Trophoblast cell (in vitro differentiated cells and primary cell): ENCODE measurements around the gene INVS.

ENCODE experiments used
- DNase-seq, 2 donors: peaks; one replicate each; pipeline ENCODE4 v3.0.0-alpha.2; 2016
- H2AFZ ChIP-seq: 2 replicates; pipeline ENCODE4 v1.6.1; 2013; ENCODE audit warnings: low read length, moderate library complexity, mild to moderate bottlenecking; ENCODE audit not compliant: insufficient read depth, poor library complexity
- H2AK5ac ChIP-seq: 2 replicates; pipeline ENCODE4 v1.6.1; 2013; ENCODE audit warnings: mild to moderate bottlenecking, low read length
- H2BK120ac ChIP-seq: 2 replicates; pipeline ENCODE4 v1.6.1; 2013; ENCODE audit warnings: low read length, mild to moderate bottlenecking, moderate library complexity; ENCODE audit not compliant: insufficient read depth, poor library complexity
- H2BK12ac ChIP-seq: 2 replicates; pipeline ENCODE4 v1.6.1; 2013; ENCODE audit warnings: mild to moderate bottlenecking, low read length, moderate library complexity
- H2BK5ac ChIP-seq: 2 replicates; pipeline ENCODE4 v1.6.1; 2013; ENCODE audit warnings: low read length, low read depth, moderate library complexity, mild to moderate bottlenecking; ENCODE audit not compliant: poor library complexity
- H3K14ac ChIP-seq: 2 replicates; pipeline ENCODE4 v1.6.1; 2013; ENCODE audit warnings: mild to moderate bottlenecking, low read length
- H3K18ac ChIP-seq: 2 replicates; pipeline ENCODE4 v1.6.1; 2013; ENCODE audit warnings: mild to moderate bottlenecking, low read length
- H3K23ac ChIP-seq: 2 replicates; pipeline ENCODE4 v1.6.1; 2013; ENCODE audit warnings: low read length
- H3K27ac ChIP-seq: 2 replicates; pipeline ENCODE4 v1.5.1; 2013; ENCODE audit warnings: low read depth, mild to moderate bottlenecking, inconsistent platforms, low read length, moderate library complexity
- H3K27me3 ChIP-seq: 2 replicates; pipeline ENCODE4 v1.6.1; 2013; ENCODE audit warnings: inconsistent platforms, mild to moderate bottlenecking, low read length, moderate library complexity; ENCODE audit not compliant: insufficient read depth
- H3K36me3 ChIP-seq, 2 experiments: 1 replicate in 1 of 2; 2 replicates in 1 of 2; pipeline ENCODE4 v1.6.1; 2013; ENCODE audit warnings: low read length in 2 of 2, mild to moderate bottlenecking in 2 of 2, moderate library complexity in 1 of 2; ENCODE audit not compliant: insufficient read depth in 2 of 2, control insufficient read depth in 1 of 2
- H3K4ac ChIP-seq: 2 replicates; pipeline ENCODE4 v1.6.1; 2013; ENCODE audit warnings: low read depth, mild to moderate bottlenecking, low read length, moderate library complexity
- H3K4me1 ChIP-seq, 2 experiments: 1 replicate in 1 of 2; 2 replicates in 1 of 2; pipeline ENCODE4 v1.6.1; 2013; ENCODE audit warnings: low read length in 2 of 2, mild to moderate bottlenecking in 2 of 2, moderate library complexity in 1 of 2; ENCODE audit not compliant: insufficient read depth in 2 of 2, control insufficient read depth in 1 of 2
- H3K4me2 ChIP-seq: 2 replicates; pipeline ENCODE4 v1.6.1; 2013; ENCODE audit warnings: inconsistent platforms, mild to moderate bottlenecking, low read length, moderate library complexity
- H3K4me3 ChIP-seq: 2 replicates; pipeline ENCODE4 v1.5.1; 2013; ENCODE audit warnings: mild to moderate bottlenecking, low read depth, low read length, inconsistent platforms
- H3K79me1 ChIP-seq: one replicate; pipeline ENCODE4 v1.6.1; 2013; ENCODE audit warnings: low read length
- H3K79me2 ChIP-seq: 2 replicates; pipeline ENCODE4 v1.6.1; 2013; ENCODE audit warnings: low read length, mild to moderate bottlenecking; ENCODE audit not compliant: control insufficient read depth, insufficient read depth, poor library complexity
- H3K9ac ChIP-seq: 2 replicates; pipeline ENCODE4 v1.6.1; 2013; ENCODE audit warnings: mild to moderate bottlenecking, low read length
- H3K9me3 ChIP-seq: 2 replicates; pipeline ENCODE4 v1.6.1; 2013; ENCODE audit warnings: low read depth, mild to moderate bottlenecking, control low read depth, inconsistent platforms, low read length; ENCODE audit not compliant: insufficient read depth
- H4K12ac ChIP-seq: 2 replicates; pipeline ENCODE4 v1.6.1; 2013; ENCODE audit warnings: low read depth, mild to moderate bottlenecking, low read length, moderate library complexity
- H4K8ac ChIP-seq: 2 replicates; pipeline ENCODE4 v1.6.1; 2013; ENCODE audit warnings: low read depth, mild to moderate bottlenecking, low read length, moderate library complexity
- H4K91ac ChIP-seq: one replicate; pipeline ENCODE4 v1.6.1; 2013; ENCODE audit warnings: low read depth, mild to moderate bottlenecking, low read length, moderate library complexity
- WGBS: extraction: QIAGEN DNeasy Blood & Tissue Kit; methylation state at CpG from one replicate; pipeline ENCODE4 v1.1.7; 2013; ENCODE audit warnings: missing lambda C conversion rate; ENCODE audit not compliant: insufficient read length, insufficient coverage; ENCODE audit errors: extremely low coverage; 5-methylcytosine and 5-hydroxymethylcytosine counted together

The INVS gene

DNA sequence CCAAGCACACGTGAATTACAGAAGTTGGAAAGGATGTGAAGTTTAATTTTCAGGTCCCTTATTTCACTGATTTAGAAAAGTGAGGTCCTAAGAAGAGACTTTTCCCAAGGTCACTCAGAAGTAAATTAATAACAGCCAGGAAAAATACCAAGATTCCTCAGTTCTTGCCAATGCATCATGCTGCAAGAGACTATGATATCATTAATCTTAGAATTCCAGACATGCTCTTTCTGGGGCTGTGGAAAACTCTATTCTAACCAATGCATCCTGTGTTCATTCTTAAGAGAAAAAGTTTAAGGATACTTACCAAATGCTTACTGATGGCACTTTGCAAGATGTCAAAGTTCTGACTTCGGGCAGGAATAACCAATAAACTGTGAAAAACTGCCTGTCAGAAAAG lies 210.9 kb downstream of the INVS start:
- Histone ChIP-seq H2BK12ac (no peak overlapping the region), H3K27me3 (no peaks in the 10 kb centered on the region), H3K4me3 (no peak overlapping the region), H4K8ac (no peak overlapping the region), H3K14ac (no peak overlapping the region), H2AFZ (no peak overlapping the region), H3K23ac (no peak overlapping the region), H3K79me1 (no peaks in the 10 kb centered on the region), H3K9me3 (no peaks in the 10 kb centered on the region), H2AK5ac (no peak overlapping the region), H4K91ac (no peak overlapping the region), H3K79me2 (no peaks in the 10 kb centered on the region), H3K9ac (no peak overlapping the region), H3K4me1 (no peaks in the 10 kb centered on the region), H3K18ac (no peak overlapping the region), H3K27ac (no peak overlapping the region), H2BK120ac (no peak overlapping the region), H3K36me3 (peaks cover 6 to 10% of the 10 kb centered on the region in 2 experiments), H4K12ac (no peak overlapping the region), H2BK5ac (no peak overlapping the region), H3K4me2 (no peak overlapping the region), H3K4ac (no peak overlapping the region)
- DNase-seq = no peak
- WGBS = no CpG with 5 or more reads among the region's 2 CpGs

DNA sequence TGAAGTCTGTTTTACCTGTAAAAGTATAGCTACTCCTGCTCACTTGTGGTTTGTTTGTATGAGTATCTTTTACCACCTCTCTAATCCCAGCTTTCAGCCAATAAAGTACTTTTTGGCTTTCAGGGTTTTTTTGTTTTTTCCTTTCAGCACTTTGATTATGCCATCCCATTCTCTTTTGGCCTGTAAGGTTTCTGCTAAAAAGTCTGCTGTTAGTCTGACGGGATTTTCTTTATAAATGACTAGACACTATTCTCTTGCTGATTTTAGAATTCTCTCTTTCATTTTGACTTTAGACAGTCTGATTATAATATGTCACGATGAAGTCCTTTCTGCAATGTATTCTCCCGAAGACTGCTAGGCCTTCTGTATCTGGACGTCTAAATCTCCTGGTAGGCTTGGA lies 216.5 kb downstream of the INVS start:
- H3K9ac ChIP-seq = no peak overlapping the region
- H2AFZ ChIP-seq = no peak overlapping the region
- no peak overlapping the region for H3K4me3 ChIP-seq
- H3K4ac ChIP-seq = no peak overlapping the region
- H3K27me3 ChIP-seq = no peaks in the 10 kb centered on the region
- DNase-seq = no peak
- H3K23ac ChIP-seq = no peak overlapping the region
- H3K27ac ChIP-seq = no peak overlapping the region
- H3K36me3 ChIP-seq = peaks cover 6 to 10% of the 10 kb centered on the region in 2 experiments
- no peaks in the 10 kb centered on the region for H3K79me2 ChIP-seq
- no peak overlapping the region for H2AK5ac ChIP-seq
- H3K18ac ChIP-seq = no peak overlapping the region
- H3K79me1 ChIP-seq = no peaks in the 10 kb centered on the region
- no peaks in the 10 kb centered on the region for H3K4me1 ChIP-seq
- H3K14ac ChIP-seq = no peak overlapping the region
- H4K91ac ChIP-seq = no peak overlapping the region
- no peak overlapping the region for H3K4me2 ChIP-seq
- WGBS = no CpG with 5 or more reads among the region's 4 CpGs
- no peak overlapping the region for H2BK120ac ChIP-seq
- H2BK5ac ChIP-seq = no peak overlapping the region
- H4K12ac ChIP-seq = no peak overlapping the region
- H3K9me3 ChIP-seq = no peaks in the 10 kb centered on the region
- no peak overlapping the region for H4K8ac ChIP-seq
- no peak overlapping the region for H2BK12ac ChIP-seq

DNA sequence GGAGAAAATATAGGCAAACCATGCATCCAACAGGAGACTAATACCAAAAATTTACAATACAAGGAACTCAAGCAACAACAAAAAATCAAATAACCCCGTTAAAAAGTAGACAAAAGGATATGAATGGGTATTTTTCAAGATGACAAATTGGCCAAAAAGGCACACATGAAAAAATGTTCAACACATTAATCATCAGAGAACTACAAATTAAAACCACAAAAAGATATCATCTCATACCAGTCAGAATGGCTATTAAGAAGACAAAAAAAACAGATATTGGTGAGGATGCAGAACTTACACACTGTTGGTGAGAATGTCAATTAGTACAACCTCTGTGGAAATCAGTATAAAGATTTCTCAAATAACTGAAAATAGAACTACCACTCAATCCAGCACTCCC lies 218.7 kb downstream of the INVS start:
- H2BK5ac ChIP-seq = no peak overlapping the region
- no peak overlapping the region for H3K18ac ChIP-seq
- no peak overlapping the region for H3K27ac ChIP-seq
- no peak overlapping the region for H3K23ac ChIP-seq
- H3K4ac ChIP-seq = no peak overlapping the region
- no peak overlapping the region for H4K91ac ChIP-seq
- peaks cover 6 to 10% of the 10 kb centered on the region in 2 experiments for H3K36me3 ChIP-seq
- H3K4me2 ChIP-seq = no peak overlapping the region
- no peak overlapping the region for H3K14ac ChIP-seq
- H4K12ac ChIP-seq = no peak overlapping the region
- H2BK120ac ChIP-seq = no peak overlapping the region
- no peak overlapping the region for H2AFZ ChIP-seq
- no CpG with 5 or more reads among the region's 1 CpG for WGBS
- no peak for DNase-seq
- no peak overlapping the region for H3K4me3 ChIP-seq
- H3K79me1 ChIP-seq = no peaks in the 10 kb centered on the region
- no peaks in the 10 kb centered on the region for H3K27me3 ChIP-seq
- no peak overlapping the region for H2AK5ac ChIP-seq
- no peak overlapping the region for H4K8ac ChIP-seq
- H3K79me2 ChIP-seq = no peaks in the 10 kb centered on the region
- H3K9ac ChIP-seq = no peak overlapping the region
- no peaks in the 10 kb centered on the region for H3K4me1 ChIP-seq
- no peaks in the 10 kb centered on the region for H3K9me3 ChIP-seq
- no peak overlapping the region for H2BK12ac ChIP-seq

- Histone ChIP-seq H3K4me1 (no peaks in the 10 kb centered on the region), H3K23ac (no peak overlapping the region), H4K8ac (no peak overlapping the region), H2BK12ac (no peak overlapping the region), H4K12ac (no peak overlapping the region), H3K4me3 (no peak overlapping the region), H2BK5ac (no peak overlapping the region), H2AK5ac (no peak overlapping the region), H4K91ac (no peak overlapping the region), H3K14ac (no peak overlapping the region), H3K4me2 (no peak overlapping the region), H3K18ac (no peak overlapping the region), H3K4ac (no peak overlapping the region), H2AFZ (no peak overlapping the region), H3K27ac (no peak overlapping the region), H3K9ac (no peak overlapping the region), H3K36me3 (peaks cover 11 to 13% of the 10 kb centered on the region in 2 experiments), H3K27me3 (no peaks in the 10 kb centered on the region), H2BK120ac (no peak overlapping the region), H3K79me1 (no peaks in the 10 kb centered on the region), H3K79me2 (no peaks in the 10 kb centered on the region), H3K9me3 (no peaks in the 10 kb centered on the region)
- WGBS = no CpG with 5 or more reads among the region's 3 CpGs
- DNase-seq = peak; percentile 42 to 82
These were observed 224.0 kb downstream of the INVS start for GRCh38 chr9:100322954-100323536.
